Hematopoietic multipotent progenitor cell (in vitro differentiated cells): Measurements from ENCODE around the gene TBX1. TPM values are rescaled to one million over a fixed set of nuclear protein-coding genes. Genes with fewer than 3 reads are reported as not detected.

Experiments used
- DNase-seq, 3 donors: peaks; one replicate each; pipeline ENCODE4 v3.0.0-alpha.2; 2011 to 2015; ENCODE audit warnings: low read depth in 2 of 3, low spot score in 2 of 3
- total RNA-seq: library from RNA; depleted of rRNA; stranded (reverse); fragments of >200 nt; gene quantifications from one replicate; pipeline ENCODE4 v1.2.3, GENCODE V29; 2012

Gene TBX1
- total RNA-seq, 1 donor, result not detected

DNA sequence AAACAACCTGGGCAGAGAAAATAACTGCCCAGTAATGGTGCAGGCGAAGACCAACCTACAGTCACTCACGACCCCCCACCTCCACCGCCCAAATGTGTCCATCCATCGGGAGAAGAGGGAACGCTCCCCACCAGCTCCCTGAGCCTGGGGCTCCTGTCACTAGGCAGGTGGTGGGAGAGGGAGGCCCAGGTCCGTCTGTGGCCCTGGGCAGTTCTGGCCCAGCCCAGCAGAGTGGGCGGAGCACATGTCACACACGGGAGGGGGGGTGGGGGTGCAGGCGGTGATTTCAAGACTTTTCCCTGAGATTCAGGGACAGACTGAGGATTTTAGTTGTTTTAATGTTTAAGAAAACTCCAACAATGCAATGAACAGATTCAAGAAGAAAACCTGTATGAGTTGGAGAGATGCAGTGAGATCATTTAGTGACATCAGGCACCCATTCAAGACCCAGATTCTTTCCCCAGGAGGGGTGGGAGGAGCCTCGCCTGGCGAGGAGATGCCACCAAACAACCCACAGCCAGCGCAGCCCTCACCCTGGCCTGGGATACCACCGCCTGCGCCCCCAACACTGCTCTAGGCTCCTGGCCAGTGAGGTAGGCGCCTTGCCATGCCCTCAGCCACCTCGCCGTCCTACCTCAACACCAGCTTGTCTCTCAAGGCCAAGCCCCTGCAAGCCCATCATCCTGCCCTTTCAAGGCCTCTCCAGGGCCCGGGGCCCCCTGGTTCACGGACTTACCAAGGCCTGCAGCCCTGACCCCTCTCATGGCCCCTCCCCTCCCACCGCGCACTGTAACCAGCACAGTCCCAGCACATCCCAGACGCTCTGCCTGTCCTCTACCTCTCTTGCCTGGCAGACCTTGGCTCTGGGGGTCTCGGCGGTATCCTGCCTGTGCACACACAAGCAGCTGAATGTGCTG is 36.8 kb downstream of the TBX1 start:
- DNase-seq, result no peak

DNA sequence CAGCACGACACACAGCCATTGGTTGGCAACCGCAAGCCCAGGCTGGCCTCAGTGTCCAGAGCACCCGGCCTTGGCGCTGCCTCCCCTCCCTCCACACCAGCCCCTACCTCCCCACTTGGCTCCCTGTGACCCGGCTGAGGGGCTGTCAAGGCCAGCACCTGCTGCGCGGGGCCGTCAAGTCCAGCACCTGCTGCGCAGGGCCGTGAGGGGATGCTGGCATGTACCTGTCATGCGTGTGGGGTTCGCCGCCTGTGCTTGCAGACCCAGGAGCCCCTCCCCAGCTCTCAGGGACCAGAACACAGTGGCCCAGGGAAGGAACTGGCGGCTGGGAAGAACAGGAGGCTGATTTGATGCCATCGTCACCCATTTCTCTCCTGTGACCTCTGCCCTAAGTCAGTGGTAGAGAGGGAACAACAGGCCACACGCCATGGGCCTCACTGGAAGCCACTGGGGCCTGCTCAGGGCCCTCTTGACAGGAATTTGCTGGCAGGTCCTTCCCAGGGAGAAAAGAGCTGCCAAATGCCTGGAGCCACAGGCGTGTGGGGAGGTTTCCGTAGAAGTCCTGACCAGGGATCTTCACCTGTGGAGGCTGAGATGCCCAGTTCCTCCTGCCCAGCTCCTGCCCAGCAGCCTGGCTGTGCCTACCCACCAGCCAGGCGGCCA is 37.6 kb downstream of the TBX1 start:
- no peak for DNase-seq

DNA sequence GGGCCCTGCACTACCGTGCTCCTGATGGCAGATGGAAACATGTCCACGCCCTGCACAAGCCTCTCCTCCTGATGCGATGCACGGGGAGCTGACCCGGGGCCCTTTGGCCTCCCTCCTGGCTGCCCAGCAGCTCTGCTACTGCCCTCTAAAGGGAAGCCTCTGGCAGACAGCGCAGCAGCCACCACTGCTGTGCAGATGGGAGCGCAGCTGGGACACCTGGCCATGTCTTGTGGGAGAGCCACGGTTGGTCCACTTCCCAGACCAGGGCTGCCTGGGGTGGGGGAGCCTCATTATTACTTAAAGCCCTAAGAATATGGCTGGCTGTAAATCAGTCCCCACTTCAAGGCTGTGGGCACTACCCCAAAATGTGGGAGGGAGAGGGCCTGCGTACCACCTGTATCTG is 38.3 kb downstream of the TBX1 start:
- no peak for DNase-seq

DNA sequence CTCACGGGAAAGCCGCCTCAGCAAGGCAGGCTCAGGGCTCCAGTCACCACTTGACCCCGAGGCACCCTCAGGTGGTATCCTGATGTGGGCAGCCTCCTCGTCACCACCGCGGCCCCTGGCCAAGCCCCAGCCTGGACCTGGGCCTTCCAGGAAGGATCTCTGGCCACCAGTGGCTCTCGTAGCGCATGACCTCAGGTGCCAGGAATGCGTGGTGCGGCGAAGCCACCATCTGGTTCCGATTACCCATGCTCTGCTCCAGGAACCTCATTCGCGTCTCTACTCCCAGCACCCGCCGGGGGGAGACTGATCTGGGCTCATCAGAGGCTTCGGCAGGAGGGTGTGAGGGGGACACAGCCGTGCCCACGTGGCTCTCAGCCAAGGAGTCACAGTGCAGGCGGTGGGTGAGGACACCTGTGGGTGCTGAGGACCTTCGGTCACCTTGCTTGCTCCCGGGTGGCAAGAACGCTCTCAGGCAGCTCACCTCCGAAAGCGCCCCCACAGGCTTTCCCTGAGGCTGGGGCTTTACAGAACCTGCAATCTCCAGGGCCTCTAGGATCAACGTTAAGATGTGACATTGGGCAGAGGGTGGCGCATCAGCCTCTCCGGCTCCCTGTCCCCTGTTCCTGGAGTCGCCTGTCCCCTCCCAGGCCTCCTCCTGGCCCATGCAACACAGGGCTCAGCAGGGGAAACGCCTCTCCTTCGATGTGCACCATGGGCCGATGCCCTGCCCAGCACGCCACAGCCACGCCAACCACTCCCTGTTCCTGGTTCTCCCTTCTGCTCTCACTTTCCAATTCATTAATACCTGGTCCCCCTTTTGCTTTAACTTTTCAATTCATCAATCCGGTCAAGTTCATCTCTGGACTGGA is 39.0 kb downstream of the TBX1 start:
- DNase-seq, result no peak

DNA sequence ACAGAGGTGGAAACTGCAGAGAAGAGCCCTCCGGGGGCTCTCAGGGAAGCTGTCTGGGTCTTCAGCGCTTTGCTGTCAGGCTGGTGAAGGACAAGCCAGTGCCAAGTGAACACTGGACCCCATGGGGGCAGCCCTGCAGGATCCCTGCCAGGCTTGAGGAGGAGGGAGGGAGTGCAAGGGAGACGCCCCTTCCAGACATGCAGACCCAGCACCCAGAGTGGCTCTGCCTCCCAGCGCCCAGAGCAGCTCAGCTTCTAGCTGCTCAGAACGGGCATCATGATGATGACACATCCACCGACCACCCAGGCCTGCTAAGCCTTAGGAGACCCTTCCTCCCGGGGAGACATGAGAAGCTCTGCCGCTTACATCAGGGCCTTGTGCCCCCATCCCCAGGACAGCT is 39.7 kb downstream of the TBX1 start:
- no peak for DNase-seq

DNA sequence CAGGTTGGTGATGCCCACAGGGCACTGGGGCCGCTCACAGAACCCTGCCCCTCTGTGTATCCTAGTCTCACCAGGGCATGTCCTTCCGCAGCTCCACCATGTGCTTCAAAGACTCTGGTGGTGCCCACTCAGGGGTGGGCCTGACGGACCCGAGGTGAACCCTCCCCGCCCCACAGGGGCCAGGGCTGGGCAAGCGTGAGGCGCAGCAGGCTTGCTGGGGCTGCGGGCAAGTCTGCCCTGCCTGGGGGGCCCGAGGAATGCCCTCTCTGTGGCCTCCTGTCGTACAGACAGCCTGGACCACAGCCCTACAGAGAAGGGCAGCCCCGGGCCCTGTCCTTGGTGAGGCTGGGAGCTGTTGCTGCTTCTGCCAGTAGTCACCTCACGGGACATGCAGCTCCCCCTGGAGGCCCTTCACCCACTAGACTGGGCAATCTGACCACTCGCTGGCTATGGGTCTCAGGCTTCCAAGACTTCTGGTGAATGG is 40.2 kb downstream of the TBX1 start:
- DNase-seq, result peak in 2 of 3 donors; percentile 15 to 29

DNA sequence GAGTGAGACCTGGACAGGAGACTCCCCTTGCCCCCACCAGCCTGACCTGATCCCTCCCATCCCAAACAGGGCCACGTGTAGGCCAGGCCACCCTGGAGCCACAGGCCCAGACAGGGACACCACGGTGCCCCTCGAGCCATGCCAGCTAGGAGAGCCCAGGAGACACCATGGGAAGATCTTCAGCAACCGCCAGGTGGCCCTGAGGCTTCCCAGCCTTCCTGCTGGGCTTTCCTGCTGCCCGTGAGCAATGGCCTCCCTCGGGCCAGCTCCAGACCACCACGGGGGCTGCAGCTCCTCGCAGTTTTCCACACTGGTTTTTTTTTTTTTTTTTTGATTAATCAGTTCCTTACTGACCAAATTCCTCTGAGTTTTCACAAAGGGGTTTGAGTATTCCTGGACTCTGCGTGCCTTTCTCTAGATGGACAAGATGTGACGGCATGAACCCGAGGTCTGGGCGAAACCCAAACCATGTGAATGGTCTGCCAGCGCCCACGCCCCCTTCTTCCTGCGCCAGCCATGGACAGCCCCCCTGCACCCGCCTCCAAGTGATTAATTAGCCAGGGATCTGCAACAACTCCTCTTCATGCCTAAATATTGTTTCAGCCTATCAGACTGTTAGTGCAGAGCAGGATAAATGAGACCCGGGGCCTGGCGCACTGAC is 40.9 kb downstream of the TBX1 start:
- no peak for DNase-seq

DNA sequence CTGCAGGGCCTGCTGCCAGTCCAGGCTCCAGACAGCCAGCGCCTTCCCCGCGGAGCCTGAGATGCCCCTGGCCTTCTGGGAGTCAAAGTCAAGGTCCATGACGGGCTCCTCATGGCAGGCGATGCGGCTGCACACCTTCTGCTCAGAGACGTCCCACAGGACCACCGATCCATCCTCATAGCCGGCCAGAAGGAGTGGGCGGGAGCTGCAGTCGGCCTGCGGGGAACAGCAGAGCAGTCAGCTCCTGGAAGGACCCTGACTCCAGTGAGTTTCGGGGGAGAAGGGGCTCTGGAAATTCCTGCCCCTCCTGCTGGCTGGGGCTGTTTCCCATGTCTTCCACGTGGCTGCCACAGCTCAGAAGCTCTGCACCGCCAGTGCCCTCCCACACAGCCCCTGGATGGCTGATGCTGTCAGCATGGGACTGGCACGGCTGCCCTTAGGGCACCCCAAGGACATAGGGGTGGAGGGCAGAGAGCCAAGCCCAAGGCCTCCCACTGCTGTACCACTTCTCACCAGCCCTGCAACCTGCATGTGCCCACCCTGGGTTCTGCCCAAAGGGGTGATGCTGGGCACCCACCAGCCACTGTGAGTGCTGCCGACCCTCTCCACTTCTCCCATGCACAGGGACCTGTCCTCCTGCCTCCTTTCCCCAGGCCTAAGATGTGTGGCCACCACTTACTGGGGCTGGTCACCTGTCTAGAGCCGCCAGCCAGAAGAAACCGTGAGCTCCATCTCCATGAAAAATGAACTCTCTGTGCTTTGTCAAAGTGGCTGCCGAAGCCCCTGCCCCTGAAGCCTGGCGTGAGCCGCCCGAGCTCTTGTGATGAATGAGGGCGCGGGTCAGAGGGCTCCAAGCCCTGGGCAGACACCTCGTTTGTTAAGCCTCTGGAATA is 41.7 kb downstream of the TBX1 start:
- no peak for DNase-seq

DNA sequence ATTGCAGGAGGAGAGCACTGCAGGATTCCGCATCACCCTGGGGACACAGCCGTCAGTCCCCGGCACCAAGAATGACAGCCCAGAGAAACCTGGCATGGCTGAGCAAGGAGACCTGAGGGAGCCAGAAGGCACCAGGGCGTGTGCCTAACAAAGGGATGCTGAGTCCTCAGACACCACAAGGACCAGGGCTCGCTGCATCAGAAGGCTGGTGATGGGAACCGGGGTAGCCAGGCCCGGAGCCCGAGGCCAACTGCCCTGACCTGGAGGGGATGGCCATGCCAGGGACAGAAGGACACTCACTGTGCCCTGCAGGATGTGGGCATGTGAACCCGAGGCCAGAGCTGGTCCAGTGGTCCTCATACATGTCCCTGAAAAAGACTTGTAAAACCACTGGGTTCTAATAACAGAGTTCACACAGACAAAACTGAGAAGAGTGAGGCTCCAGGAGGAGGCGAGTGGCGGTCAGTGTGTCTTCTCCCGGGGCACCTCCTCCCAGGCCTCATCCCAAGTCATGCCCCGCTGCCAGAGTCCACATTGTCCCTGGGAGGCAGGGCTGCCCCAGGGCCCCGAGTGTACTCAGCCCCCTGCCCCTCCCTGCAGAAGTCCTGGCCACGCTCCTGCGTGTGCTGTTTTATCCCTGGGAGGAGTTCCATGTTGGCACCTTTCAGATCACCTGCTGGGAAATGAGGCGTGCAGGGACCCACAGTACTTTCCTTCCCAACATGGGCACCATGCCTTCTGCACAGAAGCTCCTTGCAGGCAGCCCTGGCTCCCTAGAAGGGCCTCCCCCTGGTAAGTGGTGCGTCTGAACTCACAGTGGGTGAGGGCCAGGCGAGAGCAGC is 42.5 kb downstream of the TBX1 start:
- DNase-seq, result no peak

DNA sequence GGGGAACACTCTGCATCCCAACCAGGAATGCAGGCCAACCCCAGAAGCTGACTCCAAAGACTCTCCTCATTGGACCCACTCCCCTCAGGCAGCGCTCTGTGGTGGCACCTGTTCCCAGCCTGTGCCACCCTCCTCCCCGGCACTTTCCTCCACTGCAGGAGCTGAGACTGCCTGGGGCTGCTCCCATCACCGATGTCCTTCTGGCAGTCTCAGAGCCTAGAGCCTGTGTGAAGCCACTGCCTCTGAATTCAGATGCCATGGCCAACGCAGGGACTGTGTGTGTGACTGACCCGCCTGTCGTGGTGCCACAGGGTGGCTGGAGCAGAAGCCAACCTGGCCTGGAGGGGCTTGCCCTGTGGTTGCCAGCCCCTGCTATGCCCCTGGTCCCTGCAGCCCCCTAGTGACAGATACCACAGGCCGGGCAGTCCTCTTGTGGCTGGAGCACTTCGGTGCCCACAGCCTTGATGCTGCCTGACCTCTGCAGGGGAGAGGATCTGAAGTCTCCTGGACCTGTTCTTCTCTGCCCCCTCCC is 43.2 kb downstream of the TBX1 start:
- no peak for DNase-seq

DNA sequence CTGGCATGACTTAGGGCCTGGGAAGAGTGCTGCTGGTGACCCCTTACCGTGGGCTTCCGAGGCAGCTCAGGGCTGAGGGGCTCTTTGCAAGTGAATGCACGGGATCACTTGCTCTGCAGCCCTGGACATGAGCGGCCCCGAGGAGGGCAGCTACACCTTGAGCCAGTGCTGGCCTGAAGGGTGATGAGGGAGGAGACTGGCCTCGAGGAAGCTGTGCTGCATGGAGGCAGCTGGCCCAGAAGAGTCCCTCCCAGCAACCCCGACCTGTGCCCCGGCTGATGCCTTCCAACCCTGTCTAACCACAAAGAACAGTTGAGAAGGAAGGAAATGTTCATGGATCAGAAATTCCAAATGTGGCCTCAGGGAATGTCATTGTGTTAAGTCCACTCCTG is 45.2 kb downstream of the TBX1 start:
- DNase-seq, result no peak

DNA sequence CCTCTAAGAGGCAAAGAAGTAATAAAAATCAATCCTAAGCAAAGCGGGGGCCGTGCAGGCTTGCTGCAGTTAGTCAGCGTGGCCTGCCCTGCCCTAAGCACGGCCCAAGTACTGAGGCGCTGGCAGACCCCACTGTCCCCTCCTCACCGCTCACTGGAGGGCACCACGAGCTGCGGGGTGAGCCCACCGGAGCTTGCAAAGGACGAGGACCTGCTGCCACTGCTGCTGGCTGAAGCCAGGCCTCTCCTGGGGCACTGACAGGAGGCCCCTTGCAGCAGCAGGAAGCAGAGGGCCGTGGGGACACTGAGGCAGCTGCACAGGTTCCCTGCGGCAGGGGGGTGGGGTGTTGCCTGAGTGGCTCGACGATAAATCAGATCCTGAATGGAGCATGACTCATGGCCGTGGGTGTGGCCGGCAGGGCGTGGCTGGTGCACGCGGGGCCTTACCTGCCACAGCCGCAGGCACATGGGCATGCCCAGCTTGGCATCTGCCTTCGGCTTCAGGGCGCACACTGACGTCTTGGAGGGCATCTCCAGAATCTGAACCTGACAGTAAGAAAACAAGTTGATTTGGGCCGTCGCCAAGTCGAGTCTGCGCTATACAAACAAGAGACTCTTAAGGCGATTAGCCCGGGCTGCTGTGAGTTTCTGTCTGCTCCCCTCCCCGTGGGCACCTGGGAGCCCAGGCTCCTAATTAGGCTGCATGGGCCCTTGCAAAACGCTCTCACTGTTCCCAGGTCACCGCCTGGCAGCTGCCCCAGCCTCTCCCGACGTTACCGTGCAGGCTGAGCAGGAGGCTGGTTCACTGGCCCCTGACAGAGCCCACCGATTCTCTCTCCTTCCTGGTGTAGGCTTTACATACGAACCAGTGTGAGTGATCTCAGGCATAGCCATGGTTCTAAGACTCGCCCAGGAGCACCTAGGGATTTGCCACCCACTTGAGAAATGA is 45.9 kb downstream of the TBX1 start:
- no peak for DNase-seq

DNA sequence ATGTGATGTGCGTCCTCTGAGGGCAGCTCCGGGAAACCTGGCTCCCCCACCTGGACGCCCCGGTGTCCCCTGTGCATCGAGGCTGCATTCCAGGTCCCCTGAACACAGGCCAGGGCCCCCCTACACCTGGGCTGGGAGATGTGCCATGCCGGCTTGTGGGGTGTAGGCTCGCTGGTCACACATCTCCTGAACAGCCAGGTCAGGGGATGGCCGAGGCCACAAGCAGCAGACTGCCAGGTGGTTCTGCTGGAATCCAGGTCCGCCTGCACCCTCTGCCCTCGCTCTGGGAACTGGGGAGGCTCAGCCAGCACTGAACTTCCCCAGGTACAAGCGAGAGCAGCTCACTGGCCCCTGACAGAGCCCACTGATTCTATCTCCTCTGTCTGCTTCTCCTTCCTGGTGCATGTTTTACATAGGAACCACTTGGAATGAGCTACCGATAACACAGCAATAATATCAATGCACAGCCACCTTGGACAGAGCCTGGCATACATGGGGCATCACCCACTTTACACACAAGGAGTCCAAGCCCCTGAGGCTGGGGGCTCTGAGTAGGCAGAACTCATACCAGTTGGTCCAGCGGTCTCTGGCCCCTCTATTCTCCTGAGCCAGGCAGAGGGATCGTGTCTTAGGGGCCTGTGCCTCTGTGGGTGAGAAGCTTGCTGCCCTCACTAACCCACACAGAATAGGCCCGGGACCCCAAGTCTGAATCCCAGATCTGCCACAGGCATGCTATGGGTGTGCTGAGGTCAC is 46.8 kb downstream of the TBX1 start:
- DNase-seq, result no peak

DNA sequence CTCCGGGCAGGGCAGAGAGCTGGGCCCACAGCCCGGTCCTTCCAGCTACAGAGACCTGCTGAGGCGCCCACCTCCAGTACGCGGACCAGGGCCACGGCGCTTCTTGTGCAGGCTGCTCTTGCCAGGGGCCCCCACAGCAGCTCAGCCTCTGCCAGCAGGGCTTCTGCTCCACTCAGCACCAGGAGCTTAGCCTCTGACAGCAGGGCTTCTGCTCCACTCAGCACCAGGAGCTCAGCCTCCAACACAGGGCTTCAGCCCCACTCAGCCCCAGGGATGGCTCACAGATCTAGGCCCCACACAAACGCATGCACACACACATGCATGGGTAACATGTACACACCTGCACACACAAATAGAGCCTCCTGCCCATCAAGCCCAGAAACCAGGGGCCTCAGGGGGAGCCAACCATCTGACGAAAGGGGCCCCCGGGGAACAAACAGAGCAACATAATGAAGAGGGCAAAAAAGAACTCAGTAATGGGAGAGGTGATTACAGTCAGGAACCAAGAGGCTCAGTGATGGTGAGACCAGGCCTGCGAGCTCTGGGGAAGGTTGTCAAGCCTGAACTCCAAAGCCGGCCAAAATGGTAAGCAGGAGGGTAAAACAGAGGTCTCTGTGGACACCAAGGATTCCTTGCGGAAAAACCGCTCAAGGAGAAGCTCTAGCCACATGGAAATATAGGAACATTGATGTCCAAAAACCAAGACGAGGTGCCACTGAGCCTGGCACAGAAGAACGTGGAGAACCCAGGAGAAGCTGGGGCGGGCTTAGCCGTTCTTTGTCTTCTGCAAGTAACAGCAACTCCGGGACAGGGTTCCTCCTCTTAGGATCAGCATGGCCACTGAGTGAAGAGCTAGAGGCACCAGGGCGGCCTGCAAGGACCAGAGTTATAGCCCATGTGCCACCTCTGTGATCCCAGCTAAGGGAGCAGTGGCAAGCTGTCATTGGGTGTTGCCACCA is 47.6 kb downstream of the TBX1 start:
- no peak for DNase-seq

DNA sequence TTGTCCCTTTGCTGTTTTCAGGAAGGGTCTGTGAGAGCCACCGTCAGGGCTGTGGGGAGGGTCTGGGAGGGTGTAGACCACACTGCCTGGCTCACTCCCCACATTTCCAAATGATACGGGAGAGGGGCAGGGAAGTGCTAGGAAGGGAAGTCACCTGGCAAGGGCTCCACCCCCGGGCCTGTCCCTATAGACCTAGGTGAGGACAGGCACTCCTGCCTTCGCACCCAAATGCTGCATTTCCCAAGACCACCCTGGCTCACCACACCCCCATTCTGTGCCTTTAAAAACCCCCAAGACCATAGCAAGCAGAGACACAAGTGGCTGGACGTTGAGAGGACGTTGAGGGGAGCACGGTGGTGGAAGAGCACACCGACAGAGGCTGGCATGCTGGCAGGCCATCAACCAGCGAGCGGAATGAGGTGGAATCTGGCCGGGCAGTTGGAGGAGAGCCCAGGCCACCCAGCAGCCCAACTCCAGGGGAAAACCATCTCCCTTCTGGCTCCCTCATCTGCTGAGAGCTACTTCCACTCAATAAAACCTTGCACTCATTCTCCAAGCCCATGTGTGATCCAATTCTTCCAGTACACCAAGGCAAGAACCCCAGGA is 48.4 kb downstream of the TBX1 start:
- DNase-seq, result no peak
